Thymus (tissue), 11 donors: ENCODE results near the gene KCNQ4. TPM values are rescaled to one million over a fixed set of nuclear protein-coding genes. Genes with fewer than 3 reads are reported as not detected.

Experiments
- DNase-seq, 9 donors: peaks; one replicate each; pipeline ENCODE4 v3.0.0-alpha.2; 2013; ENCODE audit warnings: low spot score in 9 of 9, low read depth in 6 of 9, missing footprints in 1 of 9
- H3K27ac ChIP-seq, 2 donors: one replicate each; pipeline ENCODE4 v1.5.1; 2013; ENCODE audit warnings: control low read depth in 1 of 2, low read depth in 1 of 2, low read length in 1 of 2, mild to moderate bottlenecking in 1 of 2, moderate library complexity in 1 of 2
- H3K27me3 ChIP-seq, 2 donors: one replicate each; pipeline ENCODE4 v1.5.1; 2013; ENCODE audit warnings: low read length in 1 of 2; ENCODE audit not compliant: control insufficient read depth in 2 of 2, insufficient read depth in 1 of 2
- H3K36me3 ChIP-seq, 2 donors: one replicate each; pipeline ENCODE4 v1.5.1; 2013; ENCODE audit warnings: low read length in 1 of 2, mild to moderate bottlenecking in 1 of 2, moderate library complexity in 1 of 2; ENCODE audit not compliant: control insufficient read depth in 2 of 2, insufficient read depth in 2 of 2
- H3K4me1 ChIP-seq, 2 donors: one replicate each; pipeline ENCODE4 v1.5.1; 2013; ENCODE audit warnings: low read length in 2 of 2; ENCODE audit not compliant: control insufficient read depth in 2 of 2, insufficient read depth in 2 of 2
- H3K4me3 ChIP-seq, 2 donors: one replicate each; pipeline ENCODE4 v1.5.1; 2013; ENCODE audit warnings: low read length in 2 of 2, control low read depth in 1 of 2, mild to moderate bottlenecking in 1 of 2
- H3K9me3 ChIP-seq, 2 donors: one replicate each; pipeline ENCODE4 v1.5.1; 2013; ENCODE audit warnings: low read length in 1 of 2, mild to moderate bottlenecking in 1 of 2; ENCODE audit not compliant: control insufficient read depth in 2 of 2, insufficient read depth in 1 of 2
- WGBS: extraction: QIAGEN DNeasy Blood & Tissue Kit; methylation state at CpG from one replicate; pipeline ENCODE4 v1.1.7; 2013; 5-methylcytosine and 5-hydroxymethylcytosine counted together
- polyA plus RNA-seq: library from polyadenylated mRNA; stranded (reverse); fragments of 200-250 nt; gene quantifications from one replicate; pipeline ENCODE4 v1.2.3, GENCODE V29; 2013
- total RNA-seq: library from RNA; stranded (reverse); fragments of 120-200 nt; gene quantifications from one replicate; pipeline ENCODE4 v1.2.4, GENCODE V29; 2013
- donor health status: healthy.

KCNQ4 gene
- total and polyA plus RNA-seq, 2 donors: 0.47 to 1.1 TPM

GRCh38 chr1:40806731-40807695 is 23.4 kb downstream of the KCNQ4 start:
- Histone ChIP-seq H3K4me1 (peaks cover 5 to 11% of the 10 kb centered on the region in 2 donors), H3K4me3 (no peak overlapping the region), H3K9me3 (no peaks in the 10 kb centered on the region), H3K27me3 (no peaks in the 10 kb centered on the region), H3K27ac (no peak overlapping the region), H3K36me3 (no peaks in the 10 kb centered on the region)
- DNase-seq: no peak
- WGBS: 97% methylated on average over 20 of the region's 20 CpGs

GRCh38 chr1:40808002-40808401 is 24.4 kb downstream of the KCNQ4 start:
- no peaks in the 10 kb centered on the region for H3K27me3 ChIP-seq
- H3K4me1 ChIP-seq: peaks cover 3 to 6% of the 10 kb centered on the region in 2 donors
- no peaks in the 10 kb centered on the region for H3K36me3 ChIP-seq
- no peak overlapping the region for H3K27ac ChIP-seq
- H3K9me3 ChIP-seq: no peaks in the 10 kb centered on the region
- DNase-seq: no peak
- 94% methylated on average over 3 of the region's 3 CpGs for WGBS
- no peak overlapping the region for H3K4me3 ChIP-seq

DNA sequence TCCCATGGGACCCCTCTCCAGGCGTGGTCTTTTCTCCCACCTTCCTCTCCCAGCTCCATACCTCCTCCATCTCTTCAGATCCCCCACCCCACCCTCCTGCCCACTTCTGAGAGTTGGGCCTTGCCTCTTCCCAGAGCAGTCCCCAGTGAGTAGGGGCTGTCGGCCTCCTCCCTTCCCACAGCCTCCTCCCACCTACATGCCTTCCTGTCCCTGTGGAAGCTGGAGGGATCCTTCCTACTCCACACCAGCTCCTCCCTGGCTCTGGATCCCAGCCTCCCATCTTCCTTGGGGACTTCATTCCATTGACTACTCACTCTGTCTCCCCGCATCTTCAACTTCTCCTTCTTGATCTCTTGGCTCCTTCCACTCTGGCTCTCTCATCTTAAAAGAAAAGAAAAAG is 24.9 kb downstream of the KCNQ4 start:
- Histone ChIP-seq H3K27ac (no peak overlapping the region), H3K4me3 (no peak overlapping the region), H3K27me3 (no peaks in the 10 kb centered on the region), H3K4me1 (peaks cover 3 to 6% of the 10 kb centered on the region in 2 donors), H3K36me3 (no peaks in the 10 kb centered on the region), H3K9me3 (no peaks in the 10 kb centered on the region)
- DNase-seq: no peak
- WGBS: 97% methylated on average over 3 of the region's 3 CpGs

DNA sequence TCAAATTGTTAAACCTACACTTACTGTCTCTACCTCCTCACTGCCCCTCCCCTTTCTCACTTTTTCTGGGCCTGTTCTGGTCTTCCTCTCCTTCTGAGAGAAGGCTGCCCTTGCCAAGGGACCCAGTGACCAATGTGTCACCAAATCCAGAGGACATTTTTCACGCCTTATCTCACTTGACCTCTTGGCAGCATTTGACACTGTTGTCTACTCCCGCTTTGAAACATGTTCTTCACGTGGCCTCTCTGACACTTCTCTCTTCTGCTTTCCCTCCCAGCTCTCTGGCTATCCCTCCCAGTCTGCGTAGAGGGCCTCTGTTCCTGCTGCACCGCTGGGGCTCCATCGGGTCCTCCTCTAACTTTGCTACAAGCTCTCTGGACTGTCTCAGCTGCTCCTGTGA is 25.3 kb downstream of the KCNQ4 start:
- DNase-seq: no peak
- no peak overlapping the region for H3K27ac ChIP-seq
- H3K36me3 ChIP-seq: no peaks in the 10 kb centered on the region
- H3K4me1 ChIP-seq: peaks cover 3 to 6% of the 10 kb centered on the region in 2 donors
- no peaks in the 10 kb centered on the region for H3K9me3 ChIP-seq
- H3K27me3 ChIP-seq: no peaks in the 10 kb centered on the region
- 89% methylated on average over 6 of the region's 6 CpGs for WGBS
- no peak overlapping the region for H3K4me3 ChIP-seq

DNA sequence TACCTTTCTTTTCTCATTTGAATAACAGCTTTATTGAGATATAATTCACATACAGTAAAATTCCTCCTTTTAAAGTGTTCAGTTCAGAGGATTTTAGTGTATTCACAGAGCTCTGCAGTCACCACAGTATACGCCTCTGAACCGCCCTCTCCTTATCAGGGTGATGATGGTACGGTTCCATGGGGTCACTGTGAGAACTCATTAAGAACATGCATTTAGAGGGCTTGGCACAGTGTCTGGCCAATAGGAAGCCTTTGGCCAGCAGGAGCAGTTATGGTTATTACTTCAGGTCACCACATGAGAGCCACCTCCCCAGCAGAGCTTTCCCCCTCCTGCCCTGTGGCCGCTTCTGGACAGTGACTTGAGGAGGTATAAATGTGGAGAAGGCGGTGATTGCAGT is 27.3 kb downstream of the KCNQ4 start:
- H3K9me3 ChIP-seq: no peaks in the 10 kb centered on the region
- no peak for DNase-seq
- 98% methylated on average over 5 of the region's 5 CpGs for WGBS
- H3K27ac ChIP-seq: no peak overlapping the region
- no peaks in the 10 kb centered on the region for H3K27me3 ChIP-seq
- H3K4me1 ChIP-seq: peaks cover 3 to 6% of the 10 kb centered on the region in 2 donors
- H3K36me3 ChIP-seq: no peaks in the 10 kb centered on the region
- H3K4me3 ChIP-seq: no peak overlapping the region

GRCh38 chr1:40815420-40815819 is 31.8 kb downstream of the KCNQ4 start:
- Histone ChIP-seq H3K9me3 (no peaks in the 10 kb centered on the region), H3K27me3 (peaks cover 0 to 43% of the 10 kb centered on the region in 2 donors), H3K4me3 (no peak overlapping the region), H3K27ac (no peak overlapping the region), H3K36me3 (no peaks in the 10 kb centered on the region), H3K4me1 (peaks cover 2 to 12% of the 10 kb centered on the region in 2 donors)
- no peak for DNase-seq
- 86% methylated on average over 9 of the region's 9 CpGs for WGBS

DNA sequence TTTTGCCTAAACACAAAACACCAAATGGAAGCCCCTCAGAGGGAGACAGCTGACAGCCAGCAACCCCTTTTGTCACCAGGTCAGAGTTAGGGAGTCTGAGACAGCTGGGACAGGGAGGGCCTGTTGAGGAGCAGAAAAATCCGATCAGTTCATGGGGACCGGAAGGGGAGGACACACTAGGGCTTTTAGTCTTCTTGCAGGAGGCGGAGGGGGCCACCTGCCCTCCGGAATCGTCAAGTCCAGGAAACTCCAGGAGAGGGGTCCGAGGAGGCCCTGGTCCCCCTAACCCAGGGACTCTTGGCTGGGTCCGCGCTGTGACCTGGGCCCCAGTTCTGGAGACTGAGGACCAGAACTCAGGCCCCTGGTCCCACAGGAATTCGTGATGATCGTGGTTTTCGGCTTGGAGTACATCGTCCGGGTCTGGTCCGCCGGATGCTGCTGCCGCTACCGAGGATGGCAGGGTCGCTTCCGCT is 34.2 kb downstream of the KCNQ4 start:
- DNase-seq: peak in 1 of 9 donors; percentile 23
- 31% methylated on average over 19 of the region's 19 CpGs for WGBS
- H3K4me3 ChIP-seq: peak overlapping the region; percentile 46 to 48
- H3K27ac ChIP-seq: no peak overlapping the region
- peaks cover 2 to 12% of the 10 kb centered on the region in 2 donors for H3K4me1 ChIP-seq
- peaks cover 0 to 43% of the 10 kb centered on the region in 2 donors for H3K27me3 ChIP-seq
- H3K36me3 ChIP-seq: no peaks in the 10 kb centered on the region
- no peaks in the 10 kb centered on the region for H3K9me3 ChIP-seq

DNA sequence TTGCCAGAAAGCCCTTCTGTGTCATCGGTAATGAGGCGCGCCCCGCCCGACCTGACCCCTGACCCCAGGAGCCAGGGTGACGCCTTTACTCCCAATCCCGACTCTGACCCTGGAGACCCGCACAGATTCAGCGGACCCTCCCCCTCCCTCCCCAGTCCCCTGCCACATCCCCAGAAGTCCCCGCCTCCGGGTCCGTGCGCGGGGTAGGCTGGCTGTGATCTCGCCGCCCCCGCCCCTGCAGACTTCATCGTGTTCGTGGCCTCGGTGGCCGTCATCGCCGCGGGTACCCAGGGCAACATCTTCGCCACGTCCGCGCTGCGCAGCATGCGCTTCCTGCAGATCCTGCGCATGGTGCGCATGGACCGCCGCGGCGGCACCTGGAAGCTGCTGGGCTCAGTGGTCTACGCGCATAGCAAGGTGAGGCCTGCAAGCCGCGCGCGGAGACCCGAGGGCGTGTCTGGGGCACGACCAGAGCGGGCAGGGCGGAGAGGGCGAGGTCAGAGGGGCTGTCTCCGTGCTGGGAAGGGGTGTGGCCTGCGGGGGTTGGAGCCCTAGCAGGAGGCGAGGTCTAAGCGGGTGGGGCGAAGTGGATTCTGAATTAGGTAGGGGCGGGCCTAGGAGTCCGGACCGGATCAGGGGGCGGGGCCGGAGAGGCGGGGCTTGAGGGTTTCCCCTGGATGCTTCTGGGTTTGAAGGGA is 34.8 kb downstream of the KCNQ4 start:
- Histone ChIP-seq H3K27ac (no peak overlapping the region), H3K4me3 (peak overlapping the region; percentile 46 to 48), H3K4me1 (peaks cover 2 to 12% of the 10 kb centered on the region in 2 donors), H3K36me3 (no peaks in the 10 kb centered on the region), H3K27me3 (peaks cover 0 to 43% of the 10 kb centered on the region in 2 donors), H3K9me3 (no peaks in the 10 kb centered on the region)
- DNase-seq: peak in 7 of 9 donors; percentile 47 to 85 (median 74)
- WGBS: 3% methylated on average over 59 of the region's 59 CpGs

- no peak for DNase-seq
- Histone ChIP-seq H3K27ac (no peak overlapping the region), H3K4me3 (no peak overlapping the region), H3K36me3 (no peaks in the 10 kb centered on the region), H3K4me1 (peaks cover 2 to 12% of the 10 kb centered on the region in 2 donors), H3K9me3 (no peaks in the 10 kb centered on the region), H3K27me3 (peaks cover 0 to 43% of the 10 kb centered on the region in 2 donors)
- 51% methylated on average over 26 of the region's 26 CpGs for WGBS
These were observed 35.5 kb downstream of the KCNQ4 start for GRCh38 chr1:40819101-40819500.
